H1 (cell line): Measurements from ENCODE around the gene ZNF33A. TPM values are rescaled to one million over a fixed set of nuclear protein-coding genes. Genes with fewer than 3 reads are reported as not detected.

ENCODE experiments used
- CTCF ChIA-PET: fragments of 300-600 bp; sonication (Branson Sonifier 250); formaldehyde crosslinking; loops from one replicate; lab custom pipeline; 2021; ENCODE audit not compliant: partially characterized antibody; lab: Charles Lee
- POLR2A ChIA-PET: fragments of 300-600 bp; sonication (Branson Sonifier 250); formaldehyde crosslinking; loops from one replicate; lab custom pipeline; 2021; ENCODE audit warnings: inconsistent platforms; ENCODE audit not compliant: partially characterized antibody; lab: Charles Lee
- DNase-seq, 2 experiments: peaks; one replicate each; pipeline versions ENCODE4 v3.0.0 to v3.0.0-alpha.2; 2010 to 2022; ENCODE audit warnings: low spot score in 2 of 2, low read depth in 1 of 2, mixed read lengths in 1 of 2
- FAIRE-seq: peaks from 2 replicates; lab custom pipeline; 2011; peaks lifted over from hg19 to GRCh38; lab: Jason Lieb, UNC
- H2AFZ ChIP-seq: 2 replicates; pipeline ENCODE4 v1.8.1; 2012; ENCODE audit warnings: low read length, inconsistent platforms
- H2AK5ac ChIP-seq: 2 replicates; pipeline ENCODE4 v1.6.1; 2013; ENCODE audit warnings: low read depth, low read length
- H2BK120ac ChIP-seq: replicated peaks from 2 replicates; pipeline ENCODE3; 2013; ENCODE audit warnings: low read depth, low read length, inconsistent platforms
- H2BK12ac ChIP-seq: 2 replicates; pipeline ENCODE4 v1.6.1; 2013; ENCODE audit warnings: low read depth, low read length
- H2BK15ac ChIP-seq: 2 replicates; pipeline ENCODE4 v1.6.1; 2013; ENCODE audit warnings: low read length
- H2BK20ac ChIP-seq: 2 replicates; pipeline ENCODE4 v1.6.1; 2013; ENCODE audit warnings: low read length
- H2BK5ac ChIP-seq: 2 replicates; pipeline ENCODE4 v1.6.1; 2013; ENCODE audit warnings: low read depth, low read length
- H3K14ac ChIP-seq: 2 replicates; pipeline ENCODE4 v1.6.1; 2013; ENCODE audit warnings: inconsistent platforms; ENCODE audit not compliant: insufficient read length
- H3K18ac ChIP-seq: 2 replicates; pipeline ENCODE4 v1.6.1; 2013; ENCODE audit warnings: low read length; ENCODE audit errors: extremely low read depth
- H3K23ac ChIP-seq: 2 replicates; pipeline ENCODE4 v1.6.1; 2013; ENCODE audit warnings: inconsistent platforms; ENCODE audit not compliant: insufficient read length
- H3K23me2 ChIP-seq: 2 replicates; pipeline ENCODE4 v1.6.1; 2013; ENCODE audit warnings: low read depth, low read length
- H3K27ac ChIP-seq: 2 replicates; pipeline ENCODE4 v1.6.1; 2011; ENCODE audit warnings: low read depth, low read length, inconsistent platforms
- H3K27me3 ChIP-seq, 4 experiments: replicated peaks in 1 of 4; 1 replicate in 1 of 4; 2 replicates in 3 of 4; pipeline versions ENCODE4 v1.6.1 to v1.8.1; 2011 to 2013; ENCODE audit warnings: low read length in 3 of 4, mild to moderate bottlenecking in 3 of 4, inconsistent platforms in 2 of 4, mixed read lengths in 2 of 4, moderate library complexity in 1 of 4; ENCODE audit not compliant: control insufficient read depth in 3 of 4, insufficient read depth in 3 of 4; ENCODE audit errors: extremely low read depth in 1 of 4
- H3K36me3 ChIP-seq, 4 experiments: 2 replicates each; pipeline versions ENCODE4 v1.6.1 to v1.8.1; 2011 to 2013; ENCODE audit warnings: mild to moderate bottlenecking in 4 of 4, low read length in 3 of 4, moderate library complexity in 2 of 4, control low read depth in 1 of 4, inconsistent platforms in 1 of 4; ENCODE audit not compliant: insufficient read depth in 4 of 4, control insufficient read depth in 2 of 4
- H3K4ac ChIP-seq: replicated peaks from 2 replicates; pipeline ENCODE3; 2013; ENCODE audit warnings: low read length, low read depth, mixed read lengths, inconsistent platforms; ENCODE audit not compliant: insufficient read length
- H3K4me1 ChIP-seq, 4 experiments: replicated peaks in 1 of 4; 1 replicate in 1 of 4; 2 replicates in 3 of 4; pipeline versions ENCODE4 v1.6.1 to v1.8.1; 2011 to 2013; ENCODE audit warnings: low read length in 3 of 4, inconsistent platforms in 2 of 4, mixed read lengths in 1 of 4; ENCODE audit not compliant: insufficient read depth in 4 of 4, control insufficient read depth in 3 of 4
- H3K4me2 ChIP-seq, 2 experiments: 2 replicates each; pipeline versions ENCODE4 v1.6.1 to v1.8.1; 2011 to 2013; ENCODE audit warnings: low read depth in 2 of 2, low read length in 2 of 2, control low read depth in 1 of 2, inconsistent platforms in 1 of 2, mild to moderate bottlenecking in 1 of 2; ENCODE audit not compliant: insufficient read depth in 1 of 2
- H3K4me3 ChIP-seq, 4 experiments: fragments of 200-600, 300-600 bp in 1 of 4; sonication (generic), shearing (Covaris generic), sonication (Bioruptor Twin) in 1 of 4; 2 replicates each; pipeline versions ENCODE4 v1.5.1 to v1.8.1; 2011 to 2016; ENCODE audit warnings: low read length in 4 of 4, low read depth in 3 of 4, control low read depth in 2 of 4, inconsistent platforms in 2 of 4, mild to moderate bottlenecking in 2 of 4, mixed read lengths in 1 of 4, moderate library complexity in 1 of 4; ENCODE audit not compliant: insufficient read depth in 2 of 4; ENCODE audit errors: extremely low read depth in 1 of 4
- H3K56ac ChIP-seq: replicated peaks from 2 replicates; pipeline ENCODE3; 2013; ENCODE audit warnings: low read depth, mild to moderate bottlenecking, mixed read lengths, low read length, inconsistent platforms; ENCODE audit not compliant: insufficient read length
- H3K79me1 ChIP-seq: 2 replicates; pipeline ENCODE4 v1.6.1; 2013; ENCODE audit warnings: low read depth, low read length, control low read depth
- H3K79me2 ChIP-seq, 2 experiments: 2 replicates each; pipeline versions ENCODE4 v1.6.1 to v1.8.1; 2012 to 2013; ENCODE audit warnings: low read length in 2 of 2, mild to moderate bottlenecking in 2 of 2, inconsistent platforms in 1 of 2; ENCODE audit not compliant: insufficient read depth in 2 of 2, control insufficient read depth in 1 of 2
- H3K9ac ChIP-seq, 4 experiments: replicated peaks in 1 of 4; 1 replicate in 1 of 4; 2 replicates in 3 of 4; pipeline versions ENCODE4 v1.6.1 to v1.8.1; 2011 to 2013; ENCODE audit warnings: low read depth in 3 of 4, low read length in 3 of 4, control low read depth in 2 of 4, mild to moderate bottlenecking in 2 of 4, moderate library complexity in 2 of 4, inconsistent platforms in 1 of 4; ENCODE audit errors: extremely low read depth in 1 of 4
- H3K9me3 ChIP-seq, 2 experiments: 2 replicates each; pipeline versions ENCODE4 v1.6.1 to v1.8.1; 2012 to 2013; ENCODE audit warnings: mild to moderate bottlenecking in 2 of 2, moderate library complexity in 2 of 2, control low read depth in 1 of 2, inconsistent platforms in 1 of 2, low read depth in 1 of 2, low read length in 1 of 2, mixed read lengths in 1 of 2; ENCODE audit not compliant: insufficient read depth in 2 of 2
- H4K20me1 ChIP-seq, 2 experiments: replicated peaks in 1 of 2; 2 replicates each; pipeline versions ENCODE3 to v1.8.1; 2011 to 2013; ENCODE audit warnings: inconsistent platforms in 2 of 2, low read length in 2 of 2, mild to moderate bottlenecking in 1 of 2; ENCODE audit not compliant: insufficient read depth in 2 of 2, control insufficient read depth in 1 of 2
- H4K5ac ChIP-seq: 2 replicates; pipeline ENCODE4 v1.6.1; 2013; ENCODE audit warnings: low read length, low read depth, mixed read lengths, inconsistent platforms; ENCODE audit not compliant: insufficient read length
- H4K8ac ChIP-seq: 2 replicates; pipeline ENCODE4 v1.8.0; 2013; ENCODE audit warnings: mild to moderate bottlenecking, moderate library complexity, low read length, inconsistent platforms; ENCODE audit not compliant: insufficient read depth; ENCODE audit errors: extremely low read depth
- H4K91ac ChIP-seq: replicated peaks from 2 replicates; pipeline ENCODE3; 2013; ENCODE audit warnings: low read length, mixed read lengths, inconsistent platforms; ENCODE audit not compliant: insufficient read length
- ASH2L ChIP-seq: fragments of 200-600, 300-600 bp; sonication (generic); IDR thresholded peaks from one replicate; pipeline ENCODE4 v1.7.1; 2017; ENCODE audit warnings: low read length
- FOSL1 ChIP-seq: IDR thresholded peaks from 2 replicates; pipeline ENCODE4 v1.6.1; 2011; ENCODE audit warnings: mild to moderate bottlenecking, low read depth, low read length, moderate library complexity; ENCODE audit not compliant: insufficient read depth
- KDM5A ChIP-seq: fragments of 200-600 bp; IDR thresholded peaks from 2 replicates; pipeline ENCODE4 v1.7.1; 2012; ENCODE audit warnings: mild to moderate bottlenecking, low read length, inconsistent platforms, mixed read lengths
- POLR2AphosphoS5 ChIP-seq: IDR thresholded peaks from 2 replicates; pipeline ENCODE4 v1.6.1; 2011; ENCODE audit warnings: low read depth, low read length
- SP2 ChIP-seq: IDR thresholded peaks from 2 replicates; pipeline ENCODE4 v1.6.1; 2012; ENCODE audit warnings: mild to moderate bottlenecking, low read length, inconsistent platforms
- ZNF274 ChIP-seq: IDR thresholded peaks from 2 replicates; pipeline ENCODE4 v1.7.0; 2012; ENCODE audit warnings: low read length, borderline replicate concordance; ENCODE audit errors: extremely low read depth
- WGBS, 2 experiments: shearing (Covaris generic) in 1 of 2; methylation state at CpG; one replicate each; pipeline versions ENCODE4 v1.1.6 to v1.1.7; 2013 to 2015; ENCODE audit warnings: low lambda C conversion rate in 2 of 2, mixed read lengths in 2 of 2, inconsistent platforms in 1 of 2, low coverage in 1 of 2, missing lambda C conversion rate in 1 of 2; ENCODE audit not compliant: insufficient replicate concordance in 2 of 2, insufficient coverage in 1 of 2, insufficient read length in 1 of 2; ENCODE audit errors: extremely low coverage in 1 of 2, missing lambda C conversion rate in 1 of 2; 5-methylcytosine and 5-hydroxymethylcytosine counted together
- polyA plus RNA-seq, 7 experiments: library from polyadenylated mRNA; depleted of rRNA in 3 of 7; stranded (reverse) in 5 of 7; unstranded in 2 of 7; fragments of >200 nt in 5 of 7; fragments of 200-250 nt in 2 of 7; gene quantifications; 1 replicate in 5 of 7; 2 replicates in 1 of 7; 4 replicates in 1 of 7; pipeline versions ENCODE4 v1.2.1 to v1.2.3, GENCODE V29; 2011 to 2013; ENCODE audit warnings: missing spikeins in 2 of 7, mixed read lengths in 2 of 7
- total RNA-seq: library from RNA; stranded (reverse); fragmentation: NEBNext Ultra II Directional; extraction: Animal tissue kit (Norgen Biotek cat#: 25700); gene quantifications from 2 replicates; pipeline ENCODE4 v1.2.1, GENCODE V29; 2021

ZNF33A gene
- total and polyA plus RNA-seq, 2 of the 8 experiments (the other 6 are each of a cell fraction or from before 2014, with no cell fraction given): 6.0 to 48.3 TPM

- no peak overlapping the region for H3K18ac ChIP-seq
- no peak overlapping the region for H2BK5ac ChIP-seq
- no peak overlapping the region for H3K56ac ChIP-seq
- H4K91ac ChIP-seq: no peak overlapping the region
- H2BK120ac ChIP-seq: no peak overlapping the region
- H3K36me3 ChIP-seq: peaks cover 2 to 48% (median 18%) of the 10 kb centered on the region in 4 experiments; a peak in 6 of 8 replicates
- H2AFZ ChIP-seq: no peak overlapping the region
- H2AK5ac ChIP-seq: no peak overlapping the region
- TF ChIP-seq SP2: no peak
- TF ChIP-seq FOSL1: no peak
- no peak for TF ChIP-seq POLR2AphosphoS5
- TF ChIP-seq ASH2L: no peak
- TF ChIP-seq ZNF274: no peak
- TF ChIP-seq KDM5A: no peak
- TF ChIP-seq, all 59 proteins: peak for 0
- Histone ChIP-seq H4K5ac (no peak overlapping the region), H3K23me2 (no peaks in the 10 kb centered on the region), H2BK15ac (no peak overlapping the region), H3K9me3 (no peaks in the 10 kb centered on the region), H4K8ac (no peak overlapping the region), H3K4ac (no peak overlapping the region), H3K23ac (no peak overlapping the region), H3K4me2 (no peak overlapping the region), H2BK12ac (no peak overlapping the region), H2BK20ac (no peak overlapping the region), H3K79me2 (peaks cover 0 to 16% of the 10 kb centered on the region in 2 experiments; a peak in 2 of 4 replicates), H3K27me3 (no peaks in the 10 kb centered on the region), H3K79me1 (no peaks in the 10 kb centered on the region), H3K4me1 (no peaks in the 10 kb centered on the region), H3K27ac (no peak overlapping the region), H3K4me3 (no peak overlapping the region), H3K9ac (no peak overlapping the region), H3K14ac (no peak overlapping the region), H4K20me1 (no peaks in the 10 kb centered on the region)
- DNase-seq (no peak), FAIRE-seq (no peak)
- ChIA-PET CTCF (no interaction called here), POLR2A (interaction anchor here (0.6 kb wide), 1 partner anchor 143 kb away, joined by 3 read pairs; no protein-coding TSS in a partner anchor)
- WGBS, 2 experiments: 100% methylated on average over 1 of the region's 1 CpG; no CpG with 5 or more reads in 1 of the 2 experiments
Observed at GRCh38 chr10:38016354-38016753, 5.9 kb downstream of the ZNF33A start.
